DMS53 (cell line): ENCODE measurements around the gene TUBA1C.
"Not testable (repeated sequence)": the region's sequence is repeated elsewhere in the genome, so short reads cannot be mapped to it uniquely, and the experiment has no call there.

Source experiments
- DNase-seq: peaks from one replicate; lab custom pipeline; 2025; lab: John Stamatoyannopoulos, UW

TUBA1C gene

DNA sequence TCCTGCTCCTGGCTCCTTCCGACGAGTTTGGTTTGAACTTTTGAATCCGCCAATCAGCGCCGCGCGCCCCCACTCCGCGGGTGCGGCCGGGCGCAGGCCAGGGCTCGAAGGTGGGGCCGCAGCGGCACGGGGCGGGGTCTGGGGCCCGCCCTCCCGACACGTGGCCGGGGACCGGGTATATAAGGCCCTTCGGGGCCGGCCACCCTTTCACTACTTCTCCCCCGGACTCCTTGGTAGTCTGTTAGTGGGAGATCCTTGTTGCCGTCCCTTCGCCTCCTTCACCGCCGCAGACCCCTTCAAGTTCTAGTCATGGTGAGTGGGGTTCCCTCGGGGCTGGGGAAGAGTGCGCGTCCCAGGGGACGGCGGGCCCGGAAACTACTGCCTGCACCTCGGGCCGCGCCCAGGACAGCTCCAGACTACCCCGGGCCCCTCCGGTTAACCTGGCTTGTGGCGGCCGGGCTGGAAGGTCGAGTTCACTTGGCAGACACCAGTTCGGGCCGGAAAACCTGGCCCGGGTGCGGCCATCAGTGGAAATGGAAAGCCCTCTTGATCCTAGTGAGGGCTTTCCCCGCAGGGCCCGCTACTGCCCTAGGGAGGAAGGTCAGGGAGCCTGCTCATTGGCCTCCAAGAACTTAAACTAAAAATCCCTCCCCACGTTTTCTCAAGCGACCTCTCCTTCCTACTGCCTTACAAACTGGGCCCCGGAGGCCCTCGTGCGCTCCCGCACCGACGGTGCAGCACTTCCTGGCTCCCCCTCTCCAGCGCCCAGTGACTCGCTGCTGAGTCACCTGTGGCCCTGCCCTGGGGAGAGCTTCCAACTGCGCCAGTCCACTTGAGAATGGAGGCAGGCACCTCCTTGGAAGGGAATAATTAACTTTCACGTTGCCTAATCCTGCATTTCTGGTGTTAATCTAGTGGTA is at the start of gene TUBA1C:
Gene TUBA1C, plus strand, starts transcription at position 210 of the 920 bp plus-strand sequence. Its CDS starts 100 bp downstream, at position 310.
- peak; percentile 97 for DNase-seq

DNA sequence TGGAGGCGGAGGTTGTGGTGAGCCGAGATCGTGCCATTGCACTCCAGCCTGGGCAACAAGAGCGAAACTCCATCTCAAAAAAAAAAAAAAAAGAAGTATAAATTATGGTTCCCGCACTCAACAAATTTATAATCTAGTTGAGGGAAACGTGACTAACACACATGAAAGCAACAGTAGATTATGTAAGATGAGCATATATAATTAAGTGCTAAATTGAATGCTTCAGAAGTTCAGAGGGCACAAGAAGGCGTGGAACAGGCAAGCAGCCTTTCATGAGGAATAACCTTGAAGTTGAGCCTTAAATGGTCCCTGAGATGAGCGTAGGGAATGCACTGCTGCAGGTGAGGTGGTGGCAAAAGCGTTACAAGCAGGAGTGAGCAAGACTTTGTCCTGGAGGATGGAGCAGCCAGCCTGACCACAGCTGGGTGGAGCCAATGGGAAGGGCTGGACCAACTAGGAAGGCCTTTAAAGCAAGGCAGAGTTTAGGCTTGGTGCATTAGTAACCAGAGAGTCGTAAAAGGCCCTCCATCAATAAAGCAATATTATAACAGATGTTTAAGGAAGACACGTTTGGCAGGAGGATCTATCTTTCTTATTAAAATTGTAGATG is 45.4 kb upstream of the TUBA1C start:
- DNase-seq, result no peak

DNA sequence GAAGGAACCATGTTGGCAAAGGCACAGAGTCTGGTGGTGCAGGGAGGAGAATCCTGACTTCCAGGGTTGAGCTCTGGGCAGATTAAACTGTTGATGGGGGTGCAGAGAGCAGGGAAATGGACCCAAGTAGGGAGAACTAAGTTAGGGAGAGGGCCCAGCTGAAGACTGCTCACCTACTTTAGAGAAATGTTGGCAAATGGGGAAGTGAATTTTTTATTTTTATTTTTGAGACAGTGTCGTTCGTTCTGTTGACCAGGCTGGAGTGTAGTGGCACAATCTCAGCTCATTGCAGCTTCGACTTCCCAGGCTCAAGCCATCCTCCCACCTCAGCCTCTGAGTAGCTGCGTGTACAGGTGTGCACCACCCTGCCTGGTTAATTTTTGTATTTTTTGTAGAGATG is 43.9 kb upstream of the TUBA1C start:
- no peak for DNase-seq

DNA sequence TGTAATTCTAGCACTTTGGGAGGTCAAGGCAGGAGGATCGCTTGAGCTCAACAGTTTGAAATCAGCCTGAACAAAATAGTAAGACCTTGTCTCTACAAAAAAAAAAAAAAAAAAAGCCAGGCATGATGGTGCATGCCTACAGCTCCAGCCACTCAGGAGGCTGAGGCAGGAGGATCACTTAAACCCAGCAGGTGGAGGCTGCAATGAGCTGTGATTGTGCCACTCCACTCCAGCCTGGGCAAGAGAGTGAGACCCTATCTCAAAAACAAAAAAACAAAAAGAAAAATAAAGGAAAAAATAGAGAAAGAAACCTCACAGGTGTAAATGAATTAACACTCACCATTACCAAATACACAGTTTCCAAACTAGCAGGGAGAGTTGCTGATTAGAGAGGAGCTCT is 41.8 kb upstream of the TUBA1C start:
- no peak for DNase-seq

DNA sequence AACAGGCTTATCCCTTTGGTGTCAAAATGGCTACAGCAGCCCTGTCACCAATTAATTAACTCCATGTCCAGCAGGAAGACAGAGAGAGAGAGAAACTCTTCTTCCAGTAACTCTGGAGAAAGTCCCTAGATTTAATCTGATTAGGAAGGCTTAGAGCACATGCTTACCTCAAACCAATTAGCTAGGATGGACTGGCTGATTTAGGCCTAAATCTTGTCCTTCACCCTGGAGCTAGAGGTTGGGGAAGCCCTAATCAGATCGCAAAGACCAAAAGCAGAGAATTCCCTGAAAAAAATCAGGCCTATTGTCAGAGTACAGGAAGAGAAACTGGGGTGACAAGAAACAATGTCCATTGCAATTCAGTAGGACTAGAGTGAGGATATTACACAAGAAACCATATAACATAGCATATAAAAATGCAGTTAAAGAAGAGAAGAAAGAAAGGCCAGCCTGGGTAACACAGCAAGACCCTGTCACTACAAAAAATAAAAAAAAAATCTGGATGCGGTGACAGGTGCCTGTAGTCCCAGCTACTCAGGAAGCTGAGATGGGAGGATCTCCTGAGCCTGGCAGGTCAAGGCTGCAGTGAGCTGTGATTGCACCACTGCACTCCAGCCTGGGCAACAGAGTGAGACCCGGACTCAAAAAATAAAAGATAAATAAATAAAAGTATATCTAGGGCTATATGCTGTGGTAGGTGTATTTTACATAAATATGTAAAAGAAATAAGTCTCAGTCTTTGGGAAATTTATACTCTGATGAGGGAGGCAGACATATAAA is 41.1 kb upstream of the TUBA1C start:
- no peak for DNase-seq

DNA sequence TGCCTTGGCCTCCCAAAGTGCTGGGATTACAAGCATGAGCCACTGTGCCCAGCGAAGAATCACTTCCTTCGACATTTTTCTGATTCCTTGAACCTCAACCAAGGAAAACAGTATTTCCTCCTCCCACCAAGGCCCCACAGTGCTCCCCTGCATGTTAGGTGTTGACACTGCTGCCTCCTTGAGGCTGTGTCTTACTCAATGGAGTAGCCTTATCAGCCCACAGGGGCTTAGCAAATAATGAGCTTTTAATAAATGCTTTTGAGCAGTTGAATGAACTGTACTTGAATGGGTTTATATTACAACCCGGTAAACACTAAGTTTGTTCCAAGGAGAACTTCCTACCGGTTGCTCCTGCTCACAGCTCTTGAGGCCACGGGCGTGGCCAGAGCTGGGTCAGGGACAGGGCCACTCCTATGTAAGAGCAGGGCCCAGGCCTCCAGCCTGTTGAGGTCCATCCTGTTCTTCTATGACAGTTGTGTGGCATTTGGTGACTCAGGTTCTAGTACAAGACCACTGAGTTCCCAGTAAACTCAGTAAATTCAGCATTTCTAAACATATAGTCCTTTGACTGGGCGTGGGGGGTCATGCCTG is 39.2 kb upstream of the TUBA1C start:
- no peak for DNase-seq

DNA sequence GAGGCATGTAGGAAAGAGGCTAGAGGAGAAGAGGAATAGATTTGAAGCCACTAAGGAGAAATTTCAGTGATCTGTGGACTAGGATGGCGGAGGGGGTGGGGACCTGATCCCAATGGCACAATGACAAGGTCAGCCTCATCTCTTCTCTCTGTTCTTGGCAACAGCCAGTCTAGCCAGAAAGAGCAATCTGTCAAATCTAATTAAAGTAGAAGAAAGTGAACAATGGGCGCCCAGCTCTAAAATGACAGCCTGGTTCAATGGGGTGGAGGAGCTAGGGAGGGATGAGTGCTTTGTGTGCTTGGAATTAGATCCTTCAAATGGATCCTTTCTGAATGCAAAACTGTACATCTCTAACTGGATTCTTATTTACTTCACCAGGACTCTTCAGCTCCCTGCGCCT is 37.2 kb upstream of the TUBA1C start:
- DNase-seq, result no peak

DNA sequence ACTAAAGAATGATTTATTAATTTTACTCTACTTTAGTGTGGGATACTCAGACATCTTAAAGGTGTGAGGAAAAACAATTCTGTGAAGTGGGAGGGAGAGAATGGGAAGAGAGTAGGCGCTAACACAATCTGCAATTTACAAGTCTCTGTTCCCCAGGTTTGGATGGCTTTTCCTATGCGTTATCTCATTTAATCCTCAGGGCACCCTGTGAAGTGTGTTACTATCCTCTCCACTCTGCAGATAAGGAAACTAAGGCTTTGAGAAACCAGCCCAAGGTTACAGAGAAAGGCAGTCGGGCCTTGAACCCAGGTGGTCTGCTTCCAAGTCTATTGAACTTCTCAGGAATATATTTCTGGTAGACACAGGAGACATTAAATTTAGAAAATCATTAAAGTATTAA is 36.2 kb upstream of the TUBA1C start:
- DNase-seq, result no peak

DNA sequence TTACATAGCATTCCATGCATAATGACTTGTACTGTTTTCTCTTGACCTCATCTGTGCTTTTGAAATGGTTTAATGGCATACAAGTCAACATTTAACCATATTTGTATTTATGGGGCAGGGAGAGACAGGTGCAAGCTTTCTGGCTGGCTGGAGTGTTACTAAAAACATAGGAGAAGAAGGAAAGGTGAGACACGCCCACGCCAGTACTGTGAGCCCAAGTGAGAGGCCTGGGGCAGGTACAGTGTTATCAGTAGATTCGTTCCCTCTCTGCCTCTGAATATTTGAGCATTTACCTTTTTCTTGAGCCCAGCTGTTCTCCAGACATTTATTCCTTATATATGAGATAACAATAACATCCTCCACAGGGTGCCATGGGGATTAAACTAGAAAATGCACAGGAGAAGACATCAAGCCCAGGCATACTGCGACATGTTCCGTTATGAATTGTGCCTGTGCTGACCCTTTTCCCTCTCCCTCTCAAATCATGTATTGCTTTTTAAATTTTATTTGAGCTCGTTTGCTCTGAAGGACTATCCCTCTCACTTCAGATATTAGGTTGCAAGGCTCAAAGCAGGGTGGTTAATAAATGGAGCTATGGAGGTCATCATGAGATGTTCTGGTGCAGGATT is 34.6 kb upstream of the TUBA1C start:
- peak; percentile 14 for DNase-seq

DNA sequence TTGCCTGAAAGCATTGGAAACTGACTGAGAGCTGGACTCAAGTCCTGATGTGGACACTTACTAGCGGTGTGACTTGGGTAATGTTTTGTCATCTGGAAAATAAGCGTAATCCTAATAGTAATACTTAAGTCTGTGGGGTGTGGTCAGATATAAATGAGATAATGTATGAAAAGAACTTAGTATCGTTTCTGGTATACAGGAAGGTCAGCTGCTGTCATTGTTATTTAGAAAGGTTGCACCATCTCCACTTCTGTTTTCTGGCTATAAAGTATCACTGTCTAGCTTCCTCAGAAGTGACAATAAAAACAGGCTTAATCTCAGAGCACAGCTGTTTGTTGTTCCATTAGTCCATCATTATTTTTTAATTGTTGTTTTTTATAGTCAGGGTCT is 34.1 kb upstream of the TUBA1C start:
- DNase-seq, result no peak

DNA sequence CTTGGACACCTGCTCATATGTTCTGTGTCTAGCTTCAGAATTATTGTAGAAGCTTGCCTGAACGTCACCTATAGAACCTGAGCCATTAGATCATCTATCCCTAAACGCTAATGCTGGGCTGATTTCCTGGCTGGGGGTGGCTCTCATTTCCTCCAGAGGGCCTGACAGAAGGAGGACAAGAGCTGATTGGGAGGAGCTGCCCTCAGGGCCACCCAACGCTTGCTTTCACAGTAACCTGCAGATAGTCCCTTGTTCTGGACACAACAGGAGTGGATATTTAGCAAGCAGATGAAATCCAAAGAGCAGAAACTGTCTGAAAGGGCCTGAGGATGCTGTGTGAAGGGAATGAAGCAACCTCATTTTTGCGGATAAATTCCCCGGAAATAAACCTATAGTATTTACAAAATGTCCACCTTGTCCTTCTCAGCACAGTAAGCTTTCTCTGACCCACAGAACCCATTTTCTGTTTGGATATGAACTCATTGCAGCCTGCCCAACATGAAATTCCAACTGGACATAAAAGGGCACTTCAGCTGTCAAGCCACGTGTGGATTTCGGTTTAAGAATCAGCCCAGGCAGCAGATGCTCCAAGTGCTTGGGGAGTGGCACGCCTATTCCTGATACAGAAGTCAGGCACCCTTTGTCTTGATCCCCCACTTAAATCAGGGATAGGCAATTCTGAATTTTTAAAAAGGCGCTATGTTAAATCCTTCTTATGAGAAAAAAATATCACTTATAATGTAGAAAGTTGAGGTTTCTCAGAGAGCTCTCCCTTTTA is 32.8 kb upstream of the TUBA1C start:
- no peak for DNase-seq

DNA sequence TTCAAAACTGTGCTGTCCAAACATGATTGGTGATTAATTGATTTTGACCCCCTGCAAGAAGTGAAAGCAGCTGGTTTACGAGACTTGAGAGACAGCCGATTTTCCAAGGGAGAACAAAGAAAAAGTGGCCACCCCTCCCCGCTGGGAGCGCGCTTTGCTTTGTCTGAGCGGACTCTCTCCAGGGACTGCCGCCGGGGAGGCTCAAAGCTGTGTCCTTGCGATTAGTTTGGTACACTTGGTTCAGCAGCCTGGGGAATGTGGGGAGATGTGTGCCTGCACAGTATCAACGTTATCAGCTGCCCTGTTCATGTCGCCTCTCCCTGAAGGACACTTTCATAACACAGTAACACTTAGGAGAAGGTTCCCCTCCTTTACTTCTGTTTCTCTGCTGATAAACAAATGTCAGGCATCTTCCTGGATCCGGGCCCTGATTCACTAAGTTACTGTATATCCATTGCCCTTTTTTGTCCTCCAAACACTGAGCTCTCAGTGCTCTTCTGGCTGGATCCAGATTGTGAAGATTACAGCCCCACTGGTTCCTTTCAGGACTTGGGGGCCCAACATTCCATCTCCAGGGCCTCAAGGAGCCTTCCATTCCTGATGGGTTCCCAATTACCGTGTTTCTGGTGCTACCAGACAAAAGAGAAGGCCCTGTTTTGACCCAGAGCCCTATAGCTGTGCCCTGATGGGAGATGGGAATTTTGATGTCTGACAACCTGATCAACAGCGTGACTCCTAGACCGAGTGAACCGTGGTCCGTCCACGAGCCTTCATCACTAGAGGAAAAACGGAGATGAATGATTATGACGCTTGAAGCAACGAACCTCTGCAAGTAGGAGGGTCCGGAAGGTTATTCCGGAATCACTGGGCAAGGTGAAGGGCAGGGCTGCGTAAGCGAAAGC is 31.7 kb upstream of the TUBA1C start:
- DNase-seq, result no peak

DNA sequence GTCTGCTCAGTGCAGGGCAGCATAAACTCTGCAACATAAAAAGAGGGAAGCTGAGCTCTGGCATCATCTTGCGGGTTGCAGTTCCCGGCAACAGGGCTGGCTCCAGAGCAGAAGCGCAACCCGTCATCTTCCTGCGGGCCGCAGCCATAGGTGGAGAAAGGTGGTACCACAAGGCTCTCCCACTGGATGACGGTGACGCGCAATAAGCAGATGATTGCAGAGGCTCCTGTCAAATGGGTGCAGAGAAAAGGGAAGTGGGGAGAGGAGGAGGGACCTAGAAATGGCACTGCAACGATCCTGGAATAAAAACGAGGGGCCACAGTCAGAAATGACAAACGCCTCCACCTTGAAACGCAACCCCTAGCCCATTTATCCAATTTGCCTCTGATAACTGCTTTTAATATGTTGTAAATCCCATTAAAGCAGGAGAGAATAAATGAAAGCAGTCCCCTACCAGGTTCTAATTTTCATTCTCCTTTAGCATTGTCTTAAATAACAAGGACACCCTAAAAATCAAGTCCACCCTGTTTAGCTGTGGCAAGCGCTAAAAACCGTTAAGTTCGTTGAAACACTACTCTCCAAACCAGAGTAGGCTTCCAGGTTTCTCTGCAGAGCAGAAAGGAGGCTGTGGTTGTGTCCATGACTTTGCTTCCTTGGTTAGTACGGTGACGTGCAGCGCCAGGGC is 30.9 kb upstream of the TUBA1C start:
- DNase-seq, result no peak

DNA sequence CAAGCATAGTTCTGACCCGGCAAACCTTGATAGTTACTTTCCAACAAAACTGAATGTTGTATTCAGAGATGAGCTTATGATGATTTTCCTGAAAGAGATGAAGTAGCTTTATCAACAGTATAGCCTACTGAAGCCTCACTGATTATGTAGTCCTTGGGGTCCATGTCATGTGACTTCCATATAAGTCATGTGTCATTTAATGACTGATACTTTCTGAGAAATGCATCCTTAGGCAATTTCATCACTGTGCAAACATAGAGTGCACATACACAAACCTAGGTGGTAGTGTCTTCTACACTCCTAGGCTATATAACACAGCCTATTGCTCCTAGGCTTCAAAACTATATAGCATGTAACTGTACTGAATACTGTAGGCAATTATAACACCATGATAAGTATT is 28.5 kb upstream of the TUBA1C start:
- no peak for DNase-seq

DNA sequence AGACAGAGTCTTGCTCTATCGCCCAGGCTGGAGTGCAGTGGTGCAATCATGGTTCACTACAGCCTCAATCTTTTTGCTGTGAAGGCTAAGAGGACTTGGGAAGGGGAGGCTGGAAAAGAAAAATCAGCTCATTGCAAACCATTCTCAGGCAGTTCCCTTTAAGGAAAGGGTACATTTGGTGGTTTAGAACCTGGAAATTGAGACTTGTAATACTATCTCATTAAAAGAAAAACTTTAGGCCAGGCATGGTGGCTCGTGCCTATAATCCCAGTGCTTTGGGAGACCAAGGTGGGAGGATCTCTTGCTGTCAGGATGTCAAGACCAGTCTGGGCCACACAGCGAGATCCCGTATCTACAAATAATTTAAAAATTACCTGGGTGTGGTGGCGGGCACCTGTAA is 21.3 kb upstream of the TUBA1C start:
- no peak for DNase-seq

DNA sequence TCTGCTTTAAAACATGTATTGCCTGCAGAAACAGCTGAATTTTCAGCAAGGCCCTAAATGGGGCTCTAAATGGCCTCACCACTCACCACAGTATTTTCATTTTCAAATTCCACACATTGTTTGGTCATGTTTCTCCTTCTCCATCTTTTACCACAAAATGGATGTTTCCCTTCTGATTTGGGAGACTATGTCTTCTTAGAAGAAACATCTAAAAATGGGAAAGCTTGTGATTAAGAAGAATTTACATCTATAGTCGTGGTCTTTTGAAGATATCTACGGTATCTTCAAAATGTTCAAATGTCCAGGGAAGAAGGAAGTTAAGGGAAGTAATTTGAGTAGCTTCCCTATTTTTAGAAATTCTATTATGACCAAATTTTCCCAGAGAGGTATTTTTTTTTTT is 20.7 kb upstream of the TUBA1C start:
- no peak for DNase-seq

DNA sequence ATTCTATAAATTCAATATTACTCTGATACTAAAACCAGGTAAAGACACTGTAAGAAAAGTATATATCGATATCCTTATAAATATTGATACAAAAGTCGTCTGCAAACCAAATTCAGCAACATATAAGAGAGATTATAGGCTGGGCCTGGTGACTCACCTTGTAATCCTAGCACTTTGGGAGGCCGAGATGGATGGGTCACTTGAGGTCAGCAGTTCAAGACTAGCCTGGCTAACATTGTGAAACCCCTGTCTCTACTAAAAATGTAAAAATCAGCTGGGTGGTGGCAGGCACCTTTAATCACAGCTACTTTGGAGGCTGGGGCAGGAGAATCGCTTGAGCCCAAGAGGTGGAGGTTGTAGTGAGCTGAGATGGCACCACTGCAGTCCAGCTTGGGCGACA is 13.5 kb upstream of the TUBA1C start:
- DNase-seq, result no peak

DNA sequence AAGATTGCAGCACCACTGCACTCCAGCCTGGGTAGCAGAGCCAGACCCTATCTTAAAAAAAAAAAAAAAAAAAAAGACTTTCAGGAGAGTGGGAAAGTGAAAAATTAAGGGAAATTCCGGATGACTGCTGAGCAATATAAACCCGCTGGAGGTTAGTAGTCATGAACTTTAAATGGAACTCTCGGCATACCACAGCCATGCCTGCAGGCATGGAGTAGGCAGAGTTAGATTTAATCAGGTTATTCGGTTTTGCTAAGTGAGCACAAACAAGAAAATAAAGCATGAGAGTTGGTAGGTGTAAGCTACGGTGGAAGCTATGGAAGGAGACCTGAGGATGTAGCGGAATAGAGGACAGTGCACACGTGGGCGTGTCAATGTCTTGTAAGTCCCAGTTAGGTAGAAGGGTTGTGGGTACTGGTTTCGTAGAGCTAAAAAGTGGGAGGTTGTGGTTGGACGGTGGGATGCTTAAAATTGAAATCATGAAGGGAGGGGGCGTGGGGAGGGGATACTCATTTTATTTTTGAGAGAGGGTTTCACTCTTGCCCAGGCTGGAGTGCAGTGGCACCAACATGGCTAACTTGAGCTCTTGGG is 11.8 kb upstream of the TUBA1C start:
- no peak for DNase-seq

DNA sequence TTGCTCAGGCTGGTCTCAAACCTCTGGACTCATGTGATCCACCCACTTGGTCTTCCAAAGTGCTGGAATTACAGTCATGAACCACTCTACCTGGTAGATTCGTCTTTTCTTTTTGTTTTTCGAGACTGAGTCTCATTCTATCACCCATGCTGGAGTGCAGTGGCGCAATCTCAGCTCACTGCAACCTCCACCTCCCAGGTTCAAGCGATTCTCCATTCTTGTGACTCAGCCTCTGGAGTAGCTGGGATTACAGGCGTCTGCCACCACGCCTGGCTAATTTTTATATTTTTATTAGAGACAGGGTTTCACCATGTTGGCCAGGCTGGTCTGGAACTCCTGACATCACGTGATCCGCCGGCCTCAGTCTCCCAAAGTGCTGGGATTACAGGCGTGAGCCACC is 9.4 kb upstream of the TUBA1C start:
- DNase-seq, result not testable (repeated sequence)
